Peyer's patch (tissue), 4 donors: ENCODE data around the gene NXNL1. TPM values are rescaled to one million over a fixed set of nuclear protein-coding genes. Genes with fewer than 3 reads are reported as not detected.
"Not testable (repeated sequence)": the region's sequence is repeated elsewhere in the genome, so short reads cannot be mapped to it uniquely, and the experiment has no call there.

Experiments used
- DNase-seq, 3 donors: peaks; one replicate each; pipeline ENCODE4 v3.0.0-alpha.2; 2017 to 2019
- H3K27ac ChIP-seq, 4 donors: fragments of 200-600 bp; sonication (generic); one replicate each; pipeline ENCODE4 v1.5.1; 2016 to 2019
- H3K27me3 ChIP-seq, 2 donors: fragments of 200-600 bp; sonication (generic); one replicate each; pipeline ENCODE4 v1.5.1; 2019
- H3K36me3 ChIP-seq, 3 donors: fragments of 200-600 bp; sonication (generic); one replicate each; pipeline ENCODE4 v1.5.1; 2016 to 2019
- H3K4me1 ChIP-seq, 4 donors: fragments of 200-600 bp; sonication (generic); one replicate each; pipeline ENCODE4 v1.5.1; 2016 to 2019
- H3K4me3 ChIP-seq, 4 donors: fragments of 200-600 bp; sonication (generic); 1 replicate in 3 of 4; 2 replicates in 1 of 4; pipeline ENCODE4 v1.5.1; 2016 to 2019; ENCODE audit warnings: mild to moderate bottlenecking in 1 of 4
- H3K9me3 ChIP-seq, 4 donors: fragments of 200-600 bp; sonication (generic); one replicate each; pipeline ENCODE4 v1.5.1; 2016 to 2019; ENCODE audit warnings: mild to moderate bottlenecking in 1 of 4
- CTCF ChIP-seq, 6 experiments: fragments of 450-650 bp in 4 of 6; fragments of 200-600 bp in 2 of 6; sonication (generic) in 1 of 6; IDR thresholded peaks; one replicate each; pipeline ENCODE4 v1.5.1; 2017 to 2019; ENCODE audit warnings: antibody characterized with exemption in 6 of 6, mild to moderate bottlenecking in 3 of 6, moderate library complexity in 1 of 6
- POLR2A ChIP-seq, 2 donors: fragments of 450-650 bp; IDR thresholded peaks; one replicate each; pipeline ENCODE4 v1.5.1; 2017; ENCODE audit warnings: antibody characterized with exemption in 2 of 2, mild to moderate bottlenecking in 2 of 2, moderate library complexity in 2 of 2
- total RNA-seq, 4 donors: library from RNA; depleted of rRNA; stranded (reverse); fragments of >200 nt; gene quantifications; one replicate each; pipeline ENCODE4 v1.1.0, GENCODE V29; 2016

NXNL1 gene
- not detected for total RNA-seq

- H3K4me3 ChIP-seq: no peak within 1 kb of the TSS
- no peaks in the 10 kb centered on the region for H3K9me3 ChIP-seq
- H3K4me1 ChIP-seq: no peaks in the 10 kb centered on the region
- TF ChIP-seq CTCF (IDR thresholded peaks at IDR 0.05) (no peak), POLR2A (IDR thresholded peaks at IDR 0.05) (no peak)
- no peak for DNase-seq
- H3K27ac ChIP-seq: no peak within 1 kb of the TSS
- peaks cover 0 to 5% of the 10 kb centered on the region in 2 donors for H3K27me3 ChIP-seq
- no peaks in the 10 kb centered on the region for H3K36me3 ChIP-seq
These were observed at the start of gene NXNL1 for GRCh38 chr19:17460372-17461230. NXNL1 (minus strand) TSS chr19:17460926; CDS start chr19:17460869, 57 bp downstream.

DNA sequence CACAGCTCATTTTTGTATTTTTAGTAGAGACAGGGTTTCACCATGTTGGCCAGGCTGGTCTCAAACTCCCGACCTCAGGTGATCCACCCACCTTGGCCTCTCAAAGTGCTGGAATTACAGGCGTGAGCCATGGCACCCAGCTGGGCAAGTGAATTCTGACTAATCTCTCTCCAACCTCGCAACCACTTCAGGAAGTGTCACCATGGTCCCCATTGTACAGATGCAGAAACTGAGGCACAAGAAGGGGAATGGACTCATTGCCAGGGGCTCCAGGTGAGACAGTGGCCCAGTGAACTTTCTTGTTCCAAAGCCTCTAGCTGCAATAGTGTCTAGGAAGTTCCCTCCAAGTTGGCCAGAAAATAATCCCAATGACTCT, 47.8 kb upstream of the NXNL1 start:
- H3K4me3 ChIP-seq, H3K9me3 ChIP-seq, DNase-seq, H3K27me3 ChIP-seq, H3K36me3 ChIP-seq: not testable (repeated sequence)
- Histone ChIP-seq H3K4me1 (peaks cover 4 to 23% (median 8%) of the 10 kb centered on the region in 4 donors), H3K27ac (peak overlapping the region in 1 of 4 donors; percentile 35)

GRCh38 chr19:17506745-17507144, 46.0 kb upstream of the NXNL1 start:
- peaks cover 4 to 17% (median 8%) of the 10 kb centered on the region in 4 donors for H3K4me1 ChIP-seq
- DNase-seq: no peak
- no peaks in the 10 kb centered on the region for H3K36me3 ChIP-seq
- TF ChIP-seq CTCF (IDR thresholded peaks at IDR 0.05) (no peak), POLR2A (IDR thresholded peaks at IDR 0.05) (no peak)
- no peak overlapping the region for H3K4me3 ChIP-seq
- H3K9me3 ChIP-seq: no peaks in the 10 kb centered on the region
- H3K27me3 ChIP-seq: no peaks in the 10 kb centered on the region
- peak overlapping the region in 1 of 4 donors; percentile 17 for H3K27ac ChIP-seq

DNA sequence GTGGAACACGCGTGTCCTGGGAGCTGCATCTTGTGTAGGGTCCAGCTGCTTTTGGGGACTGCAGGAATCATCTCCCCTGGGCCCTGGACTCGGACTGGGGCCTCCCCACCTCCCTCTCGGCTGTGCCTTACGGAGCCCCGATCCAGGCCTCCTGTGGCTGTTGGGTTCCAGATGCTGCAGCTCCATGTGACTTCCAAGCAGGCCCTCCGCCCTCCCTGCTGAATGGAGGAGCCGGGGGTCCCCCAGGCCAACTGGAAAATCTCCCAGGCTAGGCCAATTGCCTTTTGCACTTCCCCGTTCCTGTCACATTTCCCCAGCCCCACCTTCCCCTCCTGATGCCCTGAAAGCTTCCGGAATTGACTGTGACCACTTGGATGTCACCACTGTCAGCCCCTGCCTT, 44.5 kb upstream of the NXNL1 start:
- Histone ChIP-seq H3K36me3 (peaks cover 0 to 11% (median 0%) of the 10 kb centered on the region in 3 donors), H3K4me1 (peaks cover under 1 to 13% (median 2%) of the 10 kb centered on the region in 4 donors), H3K9me3 (no peaks in the 10 kb centered on the region), H3K27ac (no peak overlapping the region), H3K4me3 (no peak overlapping the region), H3K27me3 (no peaks in the 10 kb centered on the region)
- DNase-seq: no peak
- TF ChIP-seq POLR2A (IDR thresholded peaks at IDR 0.05) (no peak), CTCF (IDR thresholded peaks at IDR 0.05) (no peak)

DNA sequence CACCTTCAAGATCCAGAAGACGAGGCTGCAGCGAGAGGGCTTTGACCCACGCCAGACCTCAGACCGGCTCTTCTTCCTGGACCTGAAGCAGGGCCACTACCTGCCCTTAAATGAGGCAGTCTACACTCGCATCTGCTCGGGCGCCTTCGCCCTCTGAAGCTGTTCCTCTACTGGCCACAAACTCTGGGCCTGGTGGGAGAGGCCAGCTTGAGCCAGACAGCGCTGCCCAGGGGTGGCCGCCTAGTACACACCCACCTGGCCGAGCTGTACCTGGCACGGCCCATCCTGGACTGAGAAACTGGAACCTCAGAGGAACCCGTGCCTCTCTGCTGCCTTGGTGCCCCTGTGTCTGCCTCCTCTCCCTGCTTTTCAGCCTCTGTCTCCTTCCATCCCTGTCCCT, 43.7 kb upstream of the NXNL1 start:
- Histone ChIP-seq H3K4me1 (peaks cover 0 to 14% (median 0%) of the 10 kb centered on the region in 4 donors), H3K27me3 (no peaks in the 10 kb centered on the region), H3K27ac (no peak overlapping the region), H3K9me3 (no peaks in the 10 kb centered on the region), H3K36me3 (peaks cover 0 to 12% (median 0%) of the 10 kb centered on the region in 3 donors), H3K4me3 (no peak overlapping the region)
- TF ChIP-seq POLR2A (IDR thresholded peaks at IDR 0.05): no peak
- no peak for TF ChIP-seq CTCF (IDR thresholded peaks at IDR 0.05)
- no peak for DNase-seq

DNA sequence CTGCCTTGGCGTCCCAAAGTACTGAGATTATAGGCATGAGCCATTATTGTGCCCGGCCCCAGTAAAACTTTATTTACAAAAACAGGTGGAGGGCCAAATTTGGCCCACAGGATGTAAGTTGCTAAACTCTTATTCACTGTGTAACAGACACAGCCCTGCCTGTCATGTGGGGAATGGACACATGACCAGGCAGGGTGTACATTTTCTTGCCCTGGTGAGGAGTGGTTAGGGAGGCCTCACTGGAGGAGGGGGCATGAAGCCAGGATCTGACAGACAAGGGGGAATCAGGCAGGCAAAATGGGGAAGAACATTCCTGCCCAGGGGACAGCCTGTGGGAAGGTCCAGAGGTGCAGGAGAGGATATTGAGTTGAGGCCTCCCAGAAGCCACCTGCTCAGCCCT, 43.3 kb upstream of the NXNL1 start:
- DNase-seq: no peak
- no peaks in the 10 kb centered on the region for H3K27me3 ChIP-seq
- H3K4me1 ChIP-seq: peaks cover 0 to 10% (median 0%) of the 10 kb centered on the region in 4 donors
- no peak overlapping the region for H3K27ac ChIP-seq
- H3K36me3 ChIP-seq: peaks cover 0 to 12% (median 0%) of the 10 kb centered on the region in 3 donors
- no peak overlapping the region for H3K4me3 ChIP-seq
- no peak for TF ChIP-seq POLR2A (IDR thresholded peaks at IDR 0.05)
- H3K9me3 ChIP-seq: no peaks in the 10 kb centered on the region
